GM23248 (cell line): ENCODE measurements around the gene AARS2.

Experiments
- EZH2 ChIP-seq: fragments of 200-600 bp; sonication (generic); IDR thresholded peaks from 2 replicates; pipeline ENCODE4 v1.6.1; 2018; ENCODE audit warnings: antibody characterized with exemption, mild to moderate bottlenecking; ENCODE audit not compliant: insufficient read depth, poor library complexity, severe bottlenecking
- EZH2phosphoT487 ChIP-seq: fragments of 200-600 bp; sonication (generic); IDR thresholded peaks from 2 replicates; pipeline ENCODE4 v1.6.1; 2018; ENCODE audit warnings: antibody characterized with exemption, moderate library complexity, mild to moderate bottlenecking, low read depth; ENCODE audit not compliant: insufficient read depth

DNA sequence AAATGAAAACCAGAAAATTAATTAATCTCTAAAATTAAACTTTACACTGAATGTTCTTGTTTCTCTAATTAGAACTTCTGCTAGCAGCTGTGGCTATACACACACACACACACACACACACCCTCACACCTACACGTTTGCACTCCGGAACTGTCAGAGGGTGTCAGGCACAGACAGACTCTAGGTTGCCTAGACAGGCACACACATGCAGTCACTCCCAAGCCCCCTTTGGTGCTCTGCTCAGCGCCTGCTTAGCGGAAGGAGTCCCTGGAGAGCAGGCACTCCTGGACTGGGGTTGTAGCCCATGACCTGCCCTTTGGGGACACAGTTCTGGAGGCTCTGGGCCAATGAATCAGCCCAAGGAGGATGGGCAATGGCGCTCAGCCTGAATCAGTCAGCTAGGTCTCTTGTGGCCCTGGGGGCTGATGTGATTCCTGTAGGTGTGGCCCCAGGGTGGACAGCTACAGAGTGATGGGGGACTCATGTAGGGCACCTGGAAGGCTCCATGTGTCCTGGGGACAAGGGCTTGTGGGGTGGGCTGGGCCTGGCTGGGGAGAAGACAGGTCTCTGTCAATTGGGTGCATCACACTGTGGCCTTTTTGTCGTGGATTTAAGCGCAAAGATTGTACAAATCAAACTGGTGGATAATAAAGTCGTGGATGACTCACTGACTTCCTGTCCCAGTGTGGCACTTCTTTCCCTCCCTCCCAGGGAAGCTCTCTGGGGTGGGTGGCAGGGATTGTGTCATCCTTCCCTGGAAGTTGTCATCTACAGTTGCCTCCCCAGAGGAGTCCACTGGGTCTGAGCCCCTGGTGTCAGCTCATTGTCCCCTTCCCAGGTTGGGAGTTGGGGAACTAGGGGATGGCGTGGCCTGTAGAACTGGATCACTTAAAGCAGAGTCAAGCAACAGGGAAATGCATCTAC, 34.1 kb downstream of the AARS2 start:
- TF ChIP-seq EZH2, result no peak
- TF ChIP-seq EZH2phosphoT487, result no peak
